Fibroblast of lung (primary cell): Measurements from ENCODE around the gene FBLN7. TPM values are rescaled to one million over a fixed set of nuclear protein-coding genes. Genes with fewer than 3 reads are reported as not detected.
A peak's percentile ranks its signal among the peaks of the same experiment; 100 is the strongest.

Experiments used
- DNase-seq, 2 donors: peaks; one replicate each; pipeline versions ENCODE4 v3.0.0 to v3.0.0-alpha.2; 2010; ENCODE audit warnings: low read depth in 2 of 2
- H2AFZ ChIP-seq: 2 replicates; pipeline ENCODE4 v1.5.1; 2012; ENCODE audit warnings: low read length, control low read depth, inconsistent platforms
- H3K27ac ChIP-seq: 2 replicates; pipeline ENCODE4 v1.5.1; 2011; ENCODE audit warnings: low read length, control low read depth; ENCODE audit not compliant: insufficient read depth
- H3K27me3 ChIP-seq: 2 replicates; pipeline ENCODE4 v1.5.1; 2011; ENCODE audit warnings: mild to moderate bottlenecking, low read length; ENCODE audit not compliant: control insufficient read depth, insufficient read depth
- H3K36me3 ChIP-seq: 2 replicates; pipeline ENCODE4 v1.5.1; 2011; ENCODE audit warnings: low read length; ENCODE audit not compliant: control insufficient read depth, insufficient read depth
- H3K4me1 ChIP-seq: 2 replicates; pipeline ENCODE4 v1.5.1; 2011; ENCODE audit warnings: low read length; ENCODE audit not compliant: control insufficient read depth, insufficient read depth; ENCODE audit errors: extremely low read depth
- H3K4me2 ChIP-seq: 2 replicates; pipeline ENCODE4 v1.5.1; 2011; ENCODE audit warnings: low read length, control low read depth; ENCODE audit not compliant: insufficient read depth; ENCODE audit errors: extremely low read depth
- H3K4me3 ChIP-seq, 4 experiments: fragments of 200-600 bp in 1 of 4; sonication (generic) in 1 of 4; replicated peaks in 1 of 4; 2 replicates each; pipeline ENCODE4 v1.5.1; 2011 to 2016; ENCODE audit warnings: low read length in 4 of 4, low read depth in 3 of 4, mild to moderate bottlenecking in 3 of 4, control low read depth in 2 of 4, inconsistent platforms in 1 of 4, mixed read lengths in 1 of 4; ENCODE audit not compliant: insufficient read depth in 1 of 4; ENCODE audit errors: control extremely low read depth in 1 of 4
- H3K79me2 ChIP-seq: 2 replicates; pipeline ENCODE4 v1.5.1; 2012; ENCODE audit warnings: mild to moderate bottlenecking, low read length, inconsistent platforms; ENCODE audit not compliant: control insufficient read depth, insufficient read depth
- H3K9ac ChIP-seq: 2 replicates; pipeline ENCODE4 v1.5.1; 2011; ENCODE audit warnings: mild to moderate bottlenecking, low read length, control low read depth; ENCODE audit not compliant: insufficient read depth
- H3K9me3 ChIP-seq: 2 replicates; pipeline ENCODE4 v1.5.1; 2012; ENCODE audit warnings: low read depth, low read length; ENCODE audit not compliant: control insufficient read depth, insufficient read depth
- H4K20me1 ChIP-seq: 2 replicates; pipeline ENCODE4 v1.5.1; 2011; ENCODE audit warnings: low read length; ENCODE audit not compliant: control insufficient read depth, insufficient read depth; ENCODE audit errors: extremely low read depth
- CTCF ChIP-seq, 2 donors: IDR thresholded peaks in 1 of 2; conservative IDR thresholded peaks in 1 of 2; 1 replicate in 1 of 2; 2 replicates in 1 of 2; pipeline ENCODE4 v1.5.1; 2011 to 2012; ENCODE audit warnings: low read length in 2 of 2, control low read depth in 1 of 2, inconsistent platforms in 1 of 2, low read depth in 1 of 2, mild to moderate bottlenecking in 1 of 2
- EZH2 ChIP-seq: IDR thresholded peaks from 2 replicates; pipeline ENCODE4 v1.5.1; 2012; ENCODE audit warnings: low read length, control low read depth, mild to moderate bottlenecking; ENCODE audit errors: missing control alignments
- polyA plus RNA-seq, 2 donors: library from polyadenylated mRNA; depleted of rRNA in 1 of 2; stranded (reverse) in 1 of 2; unstranded in 1 of 2; fragments of >200 nt; gene quantifications; 2 replicates each; pipeline ENCODE4 v1.2.1, GENCODE V29; 2011 to 2012; ENCODE audit warnings: missing spikeins in 1 of 2
- total RNA-seq: library from RNA; depleted of rRNA; stranded (reverse); fragments of >200 nt; gene quantifications from 2 replicates; pipeline ENCODE4 v1.2.1, GENCODE V29; 2014

Gene FBLN7
- total and polyA plus RNA-seq, 2 donors (not counting 1 experiment from before 2014, with no cell fraction given): 0.99 to 4.6 TPM

- Histone ChIP-seq H3K4me1 (no peaks in the 10 kb centered on the region), H3K4me3 (no peak overlapping the region), H4K20me1 (no peaks in the 10 kb centered on the region), H3K4me2 (no peak overlapping the region), H3K79me2 (no peaks in the 10 kb centered on the region), H3K9ac (no peak overlapping the region), H3K9me3 (no peaks in the 10 kb centered on the region), H3K27ac (no peak overlapping the region), H3K27me3 (peaks cover 3% of the 10 kb centered on the region), H2AFZ (no peak overlapping the region), H3K36me3 (no peaks in the 10 kb centered on the region)
- no peak for TF ChIP-seq EZH2
- TF ChIP-seq CTCF (conservative IDR thresholded peaks at IDR 0.05 in 1 of 2, IDR thresholded peaks at IDR 0.05 in 1 of 2; ENCODE audit: low read depth in 1 of 2, low read length in 2 of 2): no peak
- no peak for DNase-seq
Observed at GRCh38 chr2:112185131-112185530, 46.9 kb downstream of the FBLN7 start.

- no peak for TF ChIP-seq EZH2
- no peak for TF ChIP-seq CTCF (conservative IDR thresholded peaks at IDR 0.05 in 1 of 2, IDR thresholded peaks at IDR 0.05 in 1 of 2; ENCODE audit: low read depth in 1 of 2, low read length in 2 of 2)
- no peak for DNase-seq
- Histone ChIP-seq H3K9me3 (no peaks in the 10 kb centered on the region), H4K20me1 (no peaks in the 10 kb centered on the region), H2AFZ (no peak overlapping the region), H3K4me3 (no peak overlapping the region), H3K79me2 (no peaks in the 10 kb centered on the region), H3K4me1 (no peaks in the 10 kb centered on the region), H3K36me3 (no peaks in the 10 kb centered on the region), H3K4me2 (no peak overlapping the region), H3K27ac (no peak overlapping the region), H3K9ac (no peak overlapping the region), H3K27me3 (no peaks in the 10 kb centered on the region)
Observed at GRCh38 chr2:112187046-112187715, 49.0 kb downstream of the FBLN7 start.

GRCh38 chr2:112187805-112188596 is 49.8 kb downstream of the FBLN7 start:
- H3K4me1 ChIP-seq: no peaks in the 10 kb centered on the region
- H3K9ac ChIP-seq: no peak overlapping the region
- TF ChIP-seq CTCF (conservative IDR thresholded peaks at IDR 0.05 in 1 of 2, IDR thresholded peaks at IDR 0.05 in 1 of 2; ENCODE audit: low read depth in 1 of 2, low read length in 2 of 2) (no peak), EZH2 (no peak)
- peak in 1 of 2 donors; percentile 24 for DNase-seq
- no peaks in the 10 kb centered on the region for H3K36me3 ChIP-seq
- no peaks in the 10 kb centered on the region for H3K27me3 ChIP-seq
- no peak overlapping the region for H2AFZ ChIP-seq
- no peaks in the 10 kb centered on the region for H3K79me2 ChIP-seq
- H3K4me2 ChIP-seq: no peak overlapping the region
- no peak overlapping the region for H3K4me3 ChIP-seq
- H4K20me1 ChIP-seq: no peaks in the 10 kb centered on the region
- H3K9me3 ChIP-seq: no peaks in the 10 kb centered on the region
- no peak overlapping the region for H3K27ac ChIP-seq
